HG03159 (cell line): Measurements from ENCODE around the gene MGRN1.

ENCODE experiments used
- ATAC-seq: cut with Tn5 transposase; IDR thresholded peaks from one replicate; pipeline ENCODE4 v1.9.1; 2021; ENCODE audit warnings: mild to moderate bottlenecking, moderate library complexity; ENCODE audit not compliant: unreplicated experiment

The MGRN1 gene

GRCh38 chr16:4623593-4623992 lies 1.0 kb upstream of the MGRN1 start:
- ATAC-seq: no peak

- peak; percentile 46 for ATAC-seq
Measured at GRCh38 chr16:4624827-4625559, 367 bp downstream of the MGRN1 start.

- ATAC-seq: no peak
Measured at GRCh38 chr16:4625560-4626159, 1.0 kb downstream of the MGRN1 start.

GRCh38 chr16:4626396-4626795 lies 1.8 kb downstream of the MGRN1 start:
- ATAC-seq: no peak

- no peak for ATAC-seq
Measured at GRCh38 chr16:4628283-4628682, 3.7 kb downstream of the MGRN1 start.

GRCh38 chr16:4631444-4631843 lies 6.8 kb downstream of the MGRN1 start:
- no peak for ATAC-seq

GRCh38 chr16:4633910-4634635 lies 9.4 kb downstream of the MGRN1 start:
- no peak for ATAC-seq

- ATAC-seq: no peak
Measured at GRCh38 chr16:4634768-4635167, 10.1 kb downstream of the MGRN1 start.

- no peak for ATAC-seq
Measured at GRCh38 chr16:4636196-4636595, 11.6 kb downstream of the MGRN1 start.

- no peak for ATAC-seq
Measured at GRCh38 chr16:4637501-4638166, 13.0 kb downstream of the MGRN1 start.

- no peak for ATAC-seq
Measured at GRCh38 chr16:4639899-4640509, 15.4 kb downstream of the MGRN1 start.

GRCh38 chr16:4640572-4641305 lies 16.1 kb downstream of the MGRN1 start:
- no peak for ATAC-seq

- ATAC-seq: no peak
Measured at GRCh38 chr16:4641306-4641687, 16.7 kb downstream of the MGRN1 start.

GRCh38 chr16:4641895-4642294 lies 17.3 kb downstream of the MGRN1 start:
- no peak for ATAC-seq

- ATAC-seq: no peak
Measured at GRCh38 chr16:4646773-4647643, 22.4 kb downstream of the MGRN1 start.

- ATAC-seq: no peak
Measured at GRCh38 chr16:4647644-4647980, 23.0 kb downstream of the MGRN1 start.

- no peak for ATAC-seq
Measured at GRCh38 chr16:4648917-4649316, 24.3 kb downstream of the MGRN1 start.

- no peak for ATAC-seq
Measured at GRCh38 chr16:4649744-4650442, 25.3 kb downstream of the MGRN1 start.
